AG09319 (cell line): ENCODE results near the gene SASH1.

Experiments used
- DNase-seq: peaks from one replicate; pipeline ENCODE4 v3.0.0-alpha.2; 2010; ENCODE audit warnings: low read depth; ENCODE audit errors: extremely low read depth
- CTCF ChIP-seq: IDR thresholded peaks from 2 replicates; pipeline ENCODE4 v1.5.1; 2011; ENCODE audit warnings: low read depth, mild to moderate bottlenecking, inconsistent platforms, low read length, moderate library complexity

The SASH1 gene

GRCh38 chr6:148548749-148549140 is 206.1 kb downstream of the SASH1 start:
- TF ChIP-seq CTCF: no peak

GRCh38 chr6:148550569-148550968 is 207.9 kb downstream of the SASH1 start:
- DNase-seq: no peak
- TF ChIP-seq CTCF: no peak

More at GRCh38 chr6:148548749-148549140, 206.1 kb downstream of the SASH1 start:
- no peak for DNase-seq

- TF ChIP-seq CTCF: no peak
- DNase-seq: no peak
Measured at GRCh38 chr6:148551226-148551625, 208.6 kb downstream of the SASH1 start.

GRCh38 chr6:148556410-148556809 is 213.8 kb downstream of the SASH1 start:
- no peak for DNase-seq
- no peak for TF ChIP-seq CTCF

GRCh38 chr6:148557796-148558321 is 215.2 kb downstream of the SASH1 start:
- DNase-seq: no peak
- TF ChIP-seq CTCF: no peak

- DNase-seq: no peak
- peak; percentile 81 for TF ChIP-seq CTCF
Measured at GRCh38 chr6:148559848-148560433, 217.3 kb downstream of the SASH1 start.

- no peak for TF ChIP-seq CTCF
- DNase-seq: no peak
Measured at GRCh38 chr6:148561629-148562028, 219.0 kb downstream of the SASH1 start.
